ENCODE results near the gene LIMS1.
A peak's percentile ranks its signal among the peaks of the same experiment; 100 is the strongest.
"Not testable (repeated sequence)": the region's sequence is repeated elsewhere in the genome, so short reads cannot be mapped to it uniquely, and the experiment has no call there.

The LIMS1 gene

DNA sequence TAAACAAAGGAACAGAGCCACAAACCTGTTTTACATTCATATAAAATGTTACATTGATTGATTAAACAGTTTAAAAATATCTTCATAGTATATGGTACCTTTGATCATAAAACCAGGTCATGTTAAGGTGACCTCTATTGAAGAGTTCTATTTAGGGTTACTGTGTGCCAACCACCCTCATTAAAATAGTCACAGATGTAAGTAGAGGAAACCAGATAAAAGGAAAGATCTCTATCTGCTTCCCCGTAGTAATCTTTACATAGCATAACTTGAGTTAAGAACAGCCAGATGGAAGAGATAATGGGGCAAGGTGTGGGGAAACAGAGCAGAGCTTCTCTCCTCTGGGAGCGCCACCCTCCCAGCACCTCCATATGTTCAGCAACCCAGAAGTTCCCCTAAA lies 117.2 kb downstream of the LIMS1 start:
- not testable (repeated sequence) for H3K36me3 ChIP-seq (ENCODE audit: control insufficient read depth in 2 of 2, insufficient read depth in 2 of 2, low read length in 2 of 2); H3K9ac ChIP-seq (ENCODE audit: low read length in 2 of 2); H3K27ac ChIP-seq (ENCODE audit: low read length); H3K27me3 ChIP-seq (ENCODE audit: control insufficient read depth in 1 of 2, insufficient read depth in 2 of 2, low read length in 2 of 2); H3K9me3 ChIP-seq (ENCODE audit: control insufficient read depth in 2 of 2, low read length in 2 of 2); H3K4me1 ChIP-seq (ENCODE audit: control insufficient read depth, insufficient read depth, low read length); H3K4me3 ChIP-seq (ENCODE audit: low read length in 2 of 2)

GRCh38 chr2:108652187-108652931 lies 118.1 kb downstream of the LIMS1 start:
- H3K36me3 ChIP-seq (ENCODE audit: control insufficient read depth in 2 of 2, insufficient read depth in 2 of 2, low read length in 2 of 2); H3K27me3 ChIP-seq (ENCODE audit: control insufficient read depth in 1 of 2, insufficient read depth in 2 of 2, low read length in 2 of 2); H3K4me1 ChIP-seq (ENCODE audit: control insufficient read depth, insufficient read depth, low read length); H3K4me3 ChIP-seq (ENCODE audit: low read length in 2 of 2); H3K9me3 ChIP-seq (ENCODE audit: control insufficient read depth in 2 of 2, low read length in 2 of 2); H3K27ac ChIP-seq (ENCODE audit: low read length); H3K9ac ChIP-seq (ENCODE audit: low read length in 2 of 2): not testable (repeated sequence)

DNA sequence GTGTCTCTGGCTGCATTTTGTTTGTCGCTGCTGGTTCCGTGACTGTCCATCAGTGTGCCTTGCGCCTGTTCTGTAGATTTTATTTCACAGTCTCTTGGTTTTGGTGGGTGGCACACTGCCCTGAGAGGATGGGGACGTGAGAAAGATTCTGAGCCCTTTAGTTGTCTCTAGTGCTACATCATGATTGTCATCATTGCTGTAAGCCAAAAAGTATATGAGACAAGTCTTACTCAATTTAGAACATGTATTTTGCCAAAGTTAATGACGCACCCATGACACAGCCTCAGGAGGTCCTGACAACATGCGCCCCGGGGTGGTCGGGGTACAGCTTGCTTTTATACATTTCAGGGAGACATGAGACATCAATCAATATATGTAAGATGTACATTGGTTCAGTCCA lies 119.2 kb downstream of the LIMS1 start:
- not testable (repeated sequence) for H3K36me3 ChIP-seq (ENCODE audit: control insufficient read depth in 2 of 2, insufficient read depth in 2 of 2, low read length in 2 of 2); H3K9me3 ChIP-seq (ENCODE audit: control insufficient read depth in 2 of 2, low read length in 2 of 2); H3K4me1 ChIP-seq (ENCODE audit: control insufficient read depth, insufficient read depth, low read length); H3K4me3 ChIP-seq (ENCODE audit: low read length in 2 of 2); H3K27me3 ChIP-seq (ENCODE audit: control insufficient read depth in 1 of 2, insufficient read depth in 2 of 2, low read length in 2 of 2); H3K9ac ChIP-seq (ENCODE audit: low read length in 2 of 2)
- H3K27ac ChIP-seq (ENCODE audit: low read length), result peak overlapping the region; percentile 58

DNA sequence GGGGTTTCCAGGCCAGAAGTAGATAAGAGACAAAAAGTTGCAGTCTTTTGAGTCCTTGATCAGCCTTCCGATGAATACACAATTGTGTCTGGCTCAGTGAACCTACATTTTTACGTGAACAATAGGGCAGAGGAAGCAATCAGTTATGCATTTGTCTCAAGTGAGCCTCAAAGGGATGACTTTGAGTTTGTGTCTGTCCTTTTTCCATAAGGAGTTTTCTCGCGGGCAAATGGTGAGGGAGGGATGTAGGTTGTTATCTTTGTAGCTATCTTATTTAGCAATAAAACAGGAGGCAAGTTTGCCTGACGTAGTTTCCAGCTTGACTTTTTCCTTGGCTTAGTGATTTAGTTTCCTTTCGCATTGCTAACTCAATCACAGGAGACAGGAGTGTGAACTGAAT lies 119.6 kb downstream of the LIMS1 start:
- H3K9ac ChIP-seq (ENCODE audit: low read length in 2 of 2); H3K9me3 ChIP-seq (ENCODE audit: control insufficient read depth in 2 of 2, low read length in 2 of 2); H3K4me1 ChIP-seq (ENCODE audit: control insufficient read depth, insufficient read depth, low read length); H3K27me3 ChIP-seq (ENCODE audit: control insufficient read depth in 1 of 2, insufficient read depth in 2 of 2, low read length in 2 of 2); H3K4me3 ChIP-seq (ENCODE audit: low read length in 2 of 2); H3K36me3 ChIP-seq (ENCODE audit: control insufficient read depth in 2 of 2, insufficient read depth in 2 of 2, low read length in 2 of 2): not testable (repeated sequence)
- peak overlapping the region; percentile 58 for H3K27ac ChIP-seq (ENCODE audit: low read length)

DNA sequence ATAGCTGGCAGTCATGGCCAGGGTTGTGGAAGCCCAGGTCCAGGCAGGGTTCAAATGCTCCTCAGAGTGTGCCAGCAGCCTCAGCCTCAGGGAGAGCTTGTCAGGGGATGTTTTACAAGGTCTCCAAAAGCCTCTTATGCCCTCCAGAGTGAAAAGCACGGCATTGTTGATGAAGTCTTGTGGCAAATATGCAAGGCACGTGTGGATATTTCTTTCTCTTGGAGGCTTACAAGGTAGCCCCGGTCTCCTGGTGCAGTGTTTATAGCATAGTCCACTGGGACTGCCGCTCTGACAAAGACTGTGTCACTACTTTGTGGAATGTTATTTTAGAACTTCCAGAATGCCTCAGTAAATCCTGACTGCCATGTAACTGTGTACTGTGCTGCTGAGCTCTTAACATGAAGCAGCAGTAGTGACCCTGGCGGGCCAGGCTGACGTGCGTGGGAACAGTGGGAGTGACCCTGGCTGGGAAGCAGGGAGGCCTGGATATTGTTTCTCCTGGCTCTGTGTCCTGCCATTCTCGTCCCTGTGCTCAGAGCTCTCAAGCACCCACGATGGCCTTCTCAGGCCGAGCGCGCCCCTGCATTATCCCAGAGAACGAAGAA lies 120.4 kb downstream of the LIMS1 start:
- not testable (repeated sequence) for H3K9me3 ChIP-seq (ENCODE audit: control insufficient read depth in 2 of 2, low read length in 2 of 2); H3K4me1 ChIP-seq (ENCODE audit: control insufficient read depth, insufficient read depth, low read length); H3K27me3 ChIP-seq (ENCODE audit: control insufficient read depth in 1 of 2, insufficient read depth in 2 of 2, low read length in 2 of 2); H3K9ac ChIP-seq (ENCODE audit: low read length in 2 of 2); H3K36me3 ChIP-seq (ENCODE audit: control insufficient read depth in 2 of 2, insufficient read depth in 2 of 2, low read length in 2 of 2)
- H3K4me3 ChIP-seq (ENCODE audit: low read length in 2 of 2), result peak overlapping the region in 1 of 2 donors; percentile 35
- H3K27ac ChIP-seq (ENCODE audit: low read length), result peak overlapping the region; percentile 58

DNA sequence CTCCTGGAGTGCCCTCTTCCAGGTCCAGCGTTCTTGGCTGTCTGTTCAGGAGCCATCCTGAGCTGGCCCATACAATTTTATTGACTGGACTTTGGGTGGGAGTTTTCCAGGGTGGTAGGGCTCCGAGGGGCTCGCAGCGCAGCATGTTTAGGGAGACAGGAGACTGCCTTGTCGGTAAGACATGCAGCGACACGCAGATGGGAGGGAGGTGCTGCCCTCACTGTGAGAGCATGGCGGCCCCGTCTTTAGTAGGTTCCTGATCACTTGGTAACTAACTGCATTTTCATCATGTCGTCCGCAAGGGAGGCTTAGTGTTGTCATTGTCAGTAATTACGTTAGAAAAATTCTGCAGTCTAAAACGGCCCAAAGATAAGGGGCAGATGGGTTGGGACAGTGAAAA lies 121.0 kb downstream of the LIMS1 start:
- not testable (repeated sequence) for H3K27me3 ChIP-seq (ENCODE audit: control insufficient read depth in 1 of 2, insufficient read depth in 2 of 2, low read length in 2 of 2); H3K9ac ChIP-seq (ENCODE audit: low read length in 2 of 2); H3K9me3 ChIP-seq (ENCODE audit: control insufficient read depth in 2 of 2, low read length in 2 of 2); H3K27ac ChIP-seq (ENCODE audit: low read length); H3K4me3 ChIP-seq (ENCODE audit: low read length in 2 of 2); H3K36me3 ChIP-seq (ENCODE audit: control insufficient read depth in 2 of 2, insufficient read depth in 2 of 2, low read length in 2 of 2); H3K4me1 ChIP-seq (ENCODE audit: control insufficient read depth, insufficient read depth, low read length)

DNA sequence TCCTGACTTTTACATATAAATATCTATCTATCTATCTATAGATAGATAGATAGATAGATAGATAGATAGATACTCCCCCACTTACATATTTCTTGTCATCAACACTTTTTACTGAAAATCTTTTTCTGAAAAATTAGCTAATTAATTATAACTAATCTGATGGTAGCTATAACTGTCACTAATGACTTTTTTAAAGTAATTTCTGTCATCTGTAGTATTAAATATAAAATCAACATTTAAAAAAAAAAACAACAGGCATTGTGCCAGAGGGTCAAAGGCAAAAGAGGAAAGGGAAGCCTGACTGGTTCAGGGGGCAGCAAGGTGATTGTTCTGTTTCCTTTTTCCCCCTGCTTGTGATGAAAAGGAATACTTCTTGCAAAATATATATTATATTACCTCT lies 122.0 kb downstream of the LIMS1 start:
- H3K9me3 ChIP-seq (ENCODE audit: control insufficient read depth in 2 of 2, low read length in 2 of 2); H3K9ac ChIP-seq (ENCODE audit: low read length in 2 of 2); H3K27me3 ChIP-seq (ENCODE audit: control insufficient read depth in 1 of 2, insufficient read depth in 2 of 2, low read length in 2 of 2); H3K4me3 ChIP-seq (ENCODE audit: low read length in 2 of 2); H3K36me3 ChIP-seq (ENCODE audit: control insufficient read depth in 2 of 2, insufficient read depth in 2 of 2, low read length in 2 of 2); H3K4me1 ChIP-seq (ENCODE audit: control insufficient read depth, insufficient read depth, low read length); H3K27ac ChIP-seq (ENCODE audit: low read length): not testable (repeated sequence)

- not testable (repeated sequence) for H3K4me3 ChIP-seq (ENCODE audit: low read length in 2 of 2); H3K27me3 ChIP-seq (ENCODE audit: control insufficient read depth in 1 of 2, insufficient read depth in 2 of 2, low read length in 2 of 2); H3K36me3 ChIP-seq (ENCODE audit: control insufficient read depth in 2 of 2, insufficient read depth in 2 of 2, low read length in 2 of 2); H3K9ac ChIP-seq (ENCODE audit: low read length in 2 of 2); H3K27ac ChIP-seq (ENCODE audit: low read length); H3K9me3 ChIP-seq (ENCODE audit: control insufficient read depth in 2 of 2, low read length in 2 of 2)
- peaks cover 10% of the 10 kb centered on the region for H3K4me1 ChIP-seq (ENCODE audit: control insufficient read depth, insufficient read depth, low read length)
Measured at GRCh38 chr2:108657517-108657916, 123.2 kb downstream of the LIMS1 start.

GRCh38 chr2:108658553-108658952 lies 124.3 kb downstream of the LIMS1 start:
- H3K4me3 ChIP-seq (ENCODE audit: low read length in 2 of 2); H3K9me3 ChIP-seq (ENCODE audit: control insufficient read depth in 2 of 2, low read length in 2 of 2); H3K9ac ChIP-seq (ENCODE audit: low read length in 2 of 2); H3K36me3 ChIP-seq (ENCODE audit: control insufficient read depth in 2 of 2, insufficient read depth in 2 of 2, low read length in 2 of 2); H3K27ac ChIP-seq (ENCODE audit: low read length); H3K27me3 ChIP-seq (ENCODE audit: control insufficient read depth in 1 of 2, insufficient read depth in 2 of 2, low read length in 2 of 2): not testable (repeated sequence)
- peaks cover 10% of the 10 kb centered on the region for H3K4me1 ChIP-seq (ENCODE audit: control insufficient read depth, insufficient read depth, low read length)

GRCh38 chr2:108661493-108661892 lies 127.2 kb downstream of the LIMS1 start:
- H3K9me3 ChIP-seq (ENCODE audit: control insufficient read depth in 2 of 2, low read length in 2 of 2); H3K27me3 ChIP-seq (ENCODE audit: control insufficient read depth in 1 of 2, insufficient read depth in 2 of 2, low read length in 2 of 2); H3K36me3 ChIP-seq (ENCODE audit: control insufficient read depth in 2 of 2, insufficient read depth in 2 of 2, low read length in 2 of 2); H3K4me1 ChIP-seq (ENCODE audit: control insufficient read depth, insufficient read depth, low read length); H3K4me3 ChIP-seq (ENCODE audit: low read length in 2 of 2); H3K27ac ChIP-seq (ENCODE audit: low read length); H3K9ac ChIP-seq (ENCODE audit: low read length in 2 of 2): not testable (repeated sequence)

- not testable (repeated sequence) for H3K4me1 ChIP-seq (ENCODE audit: control insufficient read depth, insufficient read depth, low read length); H3K27me3 ChIP-seq (ENCODE audit: control insufficient read depth in 1 of 2, insufficient read depth in 2 of 2, low read length in 2 of 2); H3K9ac ChIP-seq (ENCODE audit: low read length in 2 of 2); H3K36me3 ChIP-seq (ENCODE audit: control insufficient read depth in 2 of 2, insufficient read depth in 2 of 2, low read length in 2 of 2); H3K27ac ChIP-seq (ENCODE audit: low read length); H3K9me3 ChIP-seq (ENCODE audit: control insufficient read depth in 2 of 2, low read length in 2 of 2); H3K4me3 ChIP-seq (ENCODE audit: low read length in 2 of 2)
Measured at GRCh38 chr2:108662207-108662612, 127.9 kb downstream of the LIMS1 start.
